ENCODE results near the gene SCRN3.
"Not testable (repeated sequence)": the region's sequence is repeated elsewhere in the genome, so short reads cannot be mapped to it uniquely, and the experiment has no call there.

The SCRN3 gene

GRCh38 chr2:174410039-174410438 is 14.5 kb downstream of the SCRN3 start:
- DNase-seq (ENCODE audit: low read depth), result not testable (repeated sequence)

- no peak for DNase-seq (ENCODE audit: low read depth)
These were observed 16.7 kb downstream of the SCRN3 start for GRCh38 chr2:174412256-174412655.

- DNase-seq (ENCODE audit: low read depth), result no peak
These were observed 32.7 kb downstream of the SCRN3 start for GRCh38 chr2:174428214-174428613.

- DNase-seq (ENCODE audit: low read depth), result no peak
These were observed 34.5 kb downstream of the SCRN3 start for GRCh38 chr2:174430066-174430465.

- DNase-seq (ENCODE audit: low read depth), result no peak
These were observed 36.4 kb downstream of the SCRN3 start for GRCh38 chr2:174431902-174432301.

- no peak for DNase-seq (ENCODE audit: low read depth)
These were observed 40.8 kb downstream of the SCRN3 start for GRCh38 chr2:174436351-174436750.

- no peak for DNase-seq (ENCODE audit: low read depth)
These were observed 42.8 kb downstream of the SCRN3 start for GRCh38 chr2:174438146-174438886.

- no peak for DNase-seq (ENCODE audit: low read depth)
These were observed 43.8 kb downstream of the SCRN3 start for GRCh38 chr2:174439323-174439722.

GRCh38 chr2:174439950-174440349 is 44.4 kb downstream of the SCRN3 start:
- no peak for DNase-seq (ENCODE audit: low read depth)

GRCh38 chr2:174442546-174443510 is 47.3 kb downstream of the SCRN3 start:
- DNase-seq (ENCODE audit: low read depth), result no peak

- no peak for DNase-seq (ENCODE audit: low read depth)
These were observed 49.2 kb downstream of the SCRN3 start for GRCh38 chr2:174444761-174445160.

GRCh38 chr2:174445248-174445647 is 49.7 kb downstream of the SCRN3 start:
- DNase-seq (ENCODE audit: low read depth), result no peak

- no peak for DNase-seq (ENCODE audit: low read depth)
These were observed 51.0 kb downstream of the SCRN3 start for GRCh38 chr2:174446531-174446930.

- DNase-seq (ENCODE audit: low read depth), result no peak
These were observed 53.5 kb downstream of the SCRN3 start for GRCh38 chr2:174449033-174449432.

- no peak for DNase-seq (ENCODE audit: low read depth)
These were observed 54.7 kb downstream of the SCRN3 start for GRCh38 chr2:174450021-174450816.

- no peak for DNase-seq (ENCODE audit: low read depth)
These were observed 59.0 kb downstream of the SCRN3 start for GRCh38 chr2:174454566-174454965.

GRCh38 chr2:174461221-174461620 is 65.7 kb downstream of the SCRN3 start:
- DNase-seq (ENCODE audit: low read depth), result no peak

- DNase-seq (ENCODE audit: low read depth), result no peak
These were observed 69.8 kb downstream of the SCRN3 start for GRCh38 chr2:174465327-174465726.

GRCh38 chr2:174473796-174474195 is 78.3 kb downstream of the SCRN3 start:
- no peak for DNase-seq (ENCODE audit: low read depth)

- DNase-seq (ENCODE audit: low read depth), result no peak
These were observed 82.2 kb downstream of the SCRN3 start for GRCh38 chr2:174477759-174478158.

Data from stimulated activated CD8-positive, alpha-beta memory T cell treated with anti-CD3 and anti-CD28 coated beads, Interleukin-7, amount 100 ng/mL, for 24 hours (primary cell).